HepG2 (cell line): ENCODE measurements around the gene WBP1. TPM values are rescaled to one million over a fixed set of nuclear protein-coding genes. Genes with fewer than 3 reads are reported as not detected.

Experiments
- AFF4 ChIP-seq: sonication (generic); formaldehyde crosslinking; IDR thresholded peaks from 2 replicates; pipeline ENCODE4 v1.4.0; 2020; ENCODE audit warnings: missing genetic modification reagents
- BATF2 ChIP-seq: sonication (generic); formaldehyde crosslinking; IDR thresholded peaks from 2 replicates; pipeline ENCODE4 v1.8.0; 2022; ENCODE audit warnings: mild to moderate bottlenecking, missing genetic modification reagents, moderate library complexity
- CBX2 ChIP-seq, 2 experiments: fragments of 200-600 bp in 1 of 2; sonication (generic); formaldehyde crosslinking in 1 of 2; IDR thresholded peaks; 2 replicates each; pipeline versions ENCODE4 v1.7.0 to v1.8.1; 2018 to 2022; ENCODE audit warnings: low read depth in 2 of 2, low read length in 1 of 2, mild to moderate bottlenecking in 1 of 2, missing genetic modification reagents in 1 of 2
- EED ChIP-seq: sonication (generic); formaldehyde crosslinking; IDR thresholded peaks from 2 replicates; pipeline ENCODE4 v1.5.0; 2020; ENCODE audit warnings: mild to moderate bottlenecking, missing genetic modification reagents
- FOSL1 ChIP-seq: sonication (generic); formaldehyde crosslinking; IDR thresholded peaks from 2 replicates; pipeline ENCODE4 v1.9.0; 2021; ENCODE audit warnings: missing genetic modification reagents, borderline replicate concordance
- LRRFIP1 ChIP-seq: sonication (generic); formaldehyde crosslinking; conservative IDR thresholded peaks from 2 replicates; pipeline ENCODE4 v1.4.0; 2020; ENCODE audit warnings: missing genetic modification reagents
- MEF2D ChIP-seq: sonication (generic); formaldehyde crosslinking; IDR thresholded peaks from 2 replicates; pipeline ENCODE4 v1.5.1; 2020; ENCODE audit warnings: mild to moderate bottlenecking, missing genetic modification reagents
- NCOA1 ChIP-seq: sonication (generic); formaldehyde crosslinking; IDR thresholded peaks from 2 replicates; pipeline ENCODE4 v1.9.0; 2021; ENCODE audit warnings: missing genetic modification reagents
- NRL ChIP-seq: sonication (generic); formaldehyde crosslinking; IDR thresholded peaks from 2 replicates; pipeline ENCODE4 v1.5.0; 2020; ENCODE audit warnings: missing genetic modification reagents, mild to moderate bottlenecking, moderate library complexity, borderline replicate concordance
- SIX1 ChIP-seq: sonication (generic); formaldehyde crosslinking; IDR thresholded peaks from 2 replicates; pipeline ENCODE4 v1.4.0; 2020; ENCODE audit warnings: missing genetic modification reagents, borderline replicate concordance
- SNRNP70 ChIP-seq: fragments of 200-400 bp; formaldehyde crosslinking; IDR thresholded peaks from 2 replicates; pipeline ENCODE4 v1.6.1; 2017; ENCODE audit warnings: mild to moderate bottlenecking, low read depth, low read length, moderate library complexity
- TARDBP ChIP-seq: sonication (generic); formaldehyde crosslinking; IDR thresholded peaks from 2 replicates; pipeline ENCODE4 v1.8.0; 2022; ENCODE audit warnings: mild to moderate bottlenecking, missing genetic modification reagents
- TEF ChIP-seq: sonication (generic); formaldehyde crosslinking; IDR thresholded peaks from 2 replicates; pipeline ENCODE4 v1.5.0; 2020; ENCODE audit warnings: missing genetic modification reagents
- ZMAT5 ChIP-seq: sonication (generic); formaldehyde crosslinking; IDR thresholded peaks from 2 replicates; pipeline ENCODE4 v1.5.0; 2020; ENCODE audit warnings: mild to moderate bottlenecking, low read depth, missing genetic modification reagents, borderline replicate concordance
- ZNF30 ChIP-seq: sonication (generic); formaldehyde crosslinking; IDR thresholded peaks from 2 replicates; pipeline ENCODE4 v1.5.0; 2020; ENCODE audit warnings: mild to moderate bottlenecking, missing genetic modification reagents
- ZNF335 ChIP-seq: sonication (generic); formaldehyde crosslinking; IDR thresholded peaks from 2 replicates; pipeline ENCODE4 v1.4.0; 2020; ENCODE audit warnings: missing genetic modification reagents
- ZNF550 ChIP-seq: sonication (generic); formaldehyde crosslinking; IDR thresholded peaks from 2 replicates; pipeline ENCODE4 v1.4.0; 2020; ENCODE audit warnings: mild to moderate bottlenecking, missing genetic modification reagents, borderline replicate concordance
- ZNF598 ChIP-seq: sonication (generic); formaldehyde crosslinking; IDR thresholded peaks from 2 replicates; pipeline ENCODE4 v1.5.1; 2020; ENCODE audit warnings: mild to moderate bottlenecking, missing genetic modification reagents, borderline replicate concordance
- ZSCAN30 ChIP-seq: sonication (generic); formaldehyde crosslinking; IDR thresholded peaks from 2 replicates; pipeline ENCODE4 v1.5.0; 2020; ENCODE audit warnings: mild to moderate bottlenecking, missing genetic modification reagents
- polyA plus RNA-seq, 8 experiments: library from polyadenylated mRNA; depleted of rRNA in 3 of 8; stranded (reverse) in 7 of 8; unstranded in 1 of 8; fragments of >200 nt; fragmentation: Illumina TruSeq in 4 of 8; extraction: Trizol in 4 of 8; gene quantifications; 2 replicates each; pipeline versions ENCODE4 v1.2.1 to v1.2.3, GENCODE V29; 2011 to 2016; ENCODE audit warnings: low read depth in 4 of 8, missing spikeins in 1 of 8, mixed read lengths in 1 of 8; ENCODE audit not compliant: insufficient read depth in 1 of 8
- total RNA-seq, 5 experiments: library from RNA; depleted of rRNA; stranded (reverse); fragments of >200 nt; fragmentation: Illumina TruSeq; extraction: Trizol; gene quantifications; 2 replicates each; pipeline ENCODE4 v1.2.3, GENCODE V29; 2016; ENCODE audit warnings: low read depth in 1 of 5

Gene WBP1
- total and polyA plus RNA-seq, 2 of the 13 experiments (the other 11 are each of a cell fraction or from before 2014, with no cell fraction given): 38.8 to 85.7 TPM

GRCh38 chr2:74472086-74472944 is 14.1 kb downstream of the WBP1 start, which contains the start of gene MRPL53 (continued):
- TF ChIP-seq CBX2 (IDR thresholded peaks at IDR 0.05; ENCODE audit: low read depth, low read length) (no peak), CBX2 (CRISPR knock-in tag; IDR thresholded peaks at IDR 0.05; ENCODE audit: low read depth) (0 out of 2 replicates have a peak, but pooled peaks have one; percentile 22), FOSL1 (CRISPR knock-in tag) (peak; percentile 29; the same call in 1 of the 2 replicates), BATF2 (CRISPR knock-in tag) (no peak; the same call in 1 of the 2 replicates), NRL (CRISPR knock-in tag) (peak; percentile 98; the same call in 1 of the 2 replicates), ZNF335 (CRISPR knock-in tag) (peak; percentile 93; the same call in 1 of the 2 replicates), SIX1 (CRISPR knock-in tag) (peak; percentile 25; the same call in 1 of the 2 replicates), ZNF30 (peak; percentile 92; the same call in 1 of the 2 replicates), AFF4 (no peak; the same call in 1 of the 2 replicates), TARDBP (peak; percentile 99), ZSCAN30 (CRISPR knock-in tag) (0 out of 2 replicates have a peak, but pooled peaks have one; percentile 93), TEF (no peak; the same call in 1 of the 2 replicates), NCOA1 (CRISPR knock-in tag) (peak; percentile 98), LRRFIP1 (peak; percentile 36; the same call in 1 of the 2 replicates), ZNF598 (CRISPR knock-in tag) (peak; percentile 99), ZMAT5 (CRISPR knock-in tag) (no peak), EED (CRISPR knock-in tag) (peak; percentile 95), MEF2D (CRISPR knock-in tag) (peak; percentile 96), SNRNP70 (no peak), ZNF550 (CRISPR knock-in tag) (peak; percentile 18)
